H1 (cell line): Measurements from ENCODE around the gene DNAAF8. TPM values are rescaled to one million over a fixed set of nuclear protein-coding genes. Genes with fewer than 3 reads are reported as not detected.

ENCODE experiments used
- CTCF ChIA-PET: fragments of 300-600 bp; sonication (Branson Sonifier 250); formaldehyde crosslinking; loops from one replicate; lab custom pipeline; 2021; ENCODE audit not compliant: partially characterized antibody; lab: Charles Lee
- POLR2A ChIA-PET: fragments of 300-600 bp; sonication (Branson Sonifier 250); formaldehyde crosslinking; loops from one replicate; lab custom pipeline; 2021; ENCODE audit warnings: inconsistent platforms; ENCODE audit not compliant: partially characterized antibody; lab: Charles Lee
- DNase-seq, 2 experiments: peaks; one replicate each; pipeline versions ENCODE4 v3.0.0 to v3.0.0-alpha.2; 2010 to 2022; ENCODE audit warnings: low spot score in 2 of 2, low read depth in 1 of 2, mixed read lengths in 1 of 2
- FAIRE-seq: peaks from 2 replicates; lab custom pipeline; 2011; peaks lifted over from hg19 to GRCh38; lab: Jason Lieb, UNC
- H2AFZ ChIP-seq: 2 replicates; pipeline ENCODE4 v1.8.1; 2012; ENCODE audit warnings: low read length, inconsistent platforms
- H2AK5ac ChIP-seq: 2 replicates; pipeline ENCODE4 v1.6.1; 2013; ENCODE audit warnings: low read depth, low read length
- H2BK120ac ChIP-seq: replicated peaks from 2 replicates; pipeline ENCODE3; 2013; ENCODE audit warnings: low read depth, low read length, inconsistent platforms
- H2BK12ac ChIP-seq: 2 replicates; pipeline ENCODE4 v1.6.1; 2013; ENCODE audit warnings: low read depth, low read length
- H2BK15ac ChIP-seq: 2 replicates; pipeline ENCODE4 v1.6.1; 2013; ENCODE audit warnings: low read length
- H2BK20ac ChIP-seq: 2 replicates; pipeline ENCODE4 v1.6.1; 2013; ENCODE audit warnings: low read length
- H2BK5ac ChIP-seq: 2 replicates; pipeline ENCODE4 v1.6.1; 2013; ENCODE audit warnings: low read depth, low read length
- H3K14ac ChIP-seq: 2 replicates; pipeline ENCODE4 v1.6.1; 2013; ENCODE audit warnings: inconsistent platforms; ENCODE audit not compliant: insufficient read length
- H3K18ac ChIP-seq: 2 replicates; pipeline ENCODE4 v1.6.1; 2013; ENCODE audit warnings: low read length; ENCODE audit errors: extremely low read depth
- H3K23ac ChIP-seq: 2 replicates; pipeline ENCODE4 v1.6.1; 2013; ENCODE audit warnings: inconsistent platforms; ENCODE audit not compliant: insufficient read length
- H3K23me2 ChIP-seq: 2 replicates; pipeline ENCODE4 v1.6.1; 2013; ENCODE audit warnings: low read depth, low read length
- H3K27ac ChIP-seq: 2 replicates; pipeline ENCODE4 v1.6.1; 2011; ENCODE audit warnings: low read depth, low read length, inconsistent platforms
- H3K27me3 ChIP-seq, 4 experiments: replicated peaks in 1 of 4; 1 replicate in 1 of 4; 2 replicates in 3 of 4; pipeline versions ENCODE4 v1.6.1 to v1.8.1; 2011 to 2013; ENCODE audit warnings: low read length in 3 of 4, mild to moderate bottlenecking in 3 of 4, inconsistent platforms in 2 of 4, mixed read lengths in 2 of 4, moderate library complexity in 1 of 4; ENCODE audit not compliant: control insufficient read depth in 3 of 4, insufficient read depth in 3 of 4; ENCODE audit errors: extremely low read depth in 1 of 4
- H3K36me3 ChIP-seq, 4 experiments: 2 replicates each; pipeline versions ENCODE4 v1.6.1 to v1.8.1; 2011 to 2013; ENCODE audit warnings: mild to moderate bottlenecking in 4 of 4, low read length in 3 of 4, moderate library complexity in 2 of 4, control low read depth in 1 of 4, inconsistent platforms in 1 of 4; ENCODE audit not compliant: insufficient read depth in 4 of 4, control insufficient read depth in 2 of 4
- H3K4ac ChIP-seq: replicated peaks from 2 replicates; pipeline ENCODE3; 2013; ENCODE audit warnings: low read length, low read depth, mixed read lengths, inconsistent platforms; ENCODE audit not compliant: insufficient read length
- H3K4me1 ChIP-seq, 4 experiments: replicated peaks in 1 of 4; 1 replicate in 1 of 4; 2 replicates in 3 of 4; pipeline versions ENCODE4 v1.6.1 to v1.8.1; 2011 to 2013; ENCODE audit warnings: low read length in 3 of 4, inconsistent platforms in 2 of 4, mixed read lengths in 1 of 4; ENCODE audit not compliant: insufficient read depth in 4 of 4, control insufficient read depth in 3 of 4
- H3K4me2 ChIP-seq, 2 experiments: 2 replicates each; pipeline versions ENCODE4 v1.6.1 to v1.8.1; 2011 to 2013; ENCODE audit warnings: low read depth in 2 of 2, low read length in 2 of 2, control low read depth in 1 of 2, inconsistent platforms in 1 of 2, mild to moderate bottlenecking in 1 of 2; ENCODE audit not compliant: insufficient read depth in 1 of 2
- H3K4me3 ChIP-seq, 4 experiments: fragments of 200-600, 300-600 bp in 1 of 4; sonication (generic), shearing (Covaris generic), sonication (Bioruptor Twin) in 1 of 4; 2 replicates each; pipeline versions ENCODE4 v1.5.1 to v1.8.1; 2011 to 2016; ENCODE audit warnings: low read length in 4 of 4, low read depth in 3 of 4, control low read depth in 2 of 4, inconsistent platforms in 2 of 4, mild to moderate bottlenecking in 2 of 4, mixed read lengths in 1 of 4, moderate library complexity in 1 of 4; ENCODE audit not compliant: insufficient read depth in 2 of 4; ENCODE audit errors: extremely low read depth in 1 of 4
- H3K56ac ChIP-seq: replicated peaks from 2 replicates; pipeline ENCODE3; 2013; ENCODE audit warnings: low read depth, mild to moderate bottlenecking, mixed read lengths, low read length, inconsistent platforms; ENCODE audit not compliant: insufficient read length
- H3K79me1 ChIP-seq: 2 replicates; pipeline ENCODE4 v1.6.1; 2013; ENCODE audit warnings: low read depth, low read length, control low read depth
- H3K79me2 ChIP-seq, 2 experiments: 2 replicates each; pipeline versions ENCODE4 v1.6.1 to v1.8.1; 2012 to 2013; ENCODE audit warnings: low read length in 2 of 2, mild to moderate bottlenecking in 2 of 2, inconsistent platforms in 1 of 2; ENCODE audit not compliant: insufficient read depth in 2 of 2, control insufficient read depth in 1 of 2
- H3K9ac ChIP-seq, 4 experiments: replicated peaks in 1 of 4; 1 replicate in 1 of 4; 2 replicates in 3 of 4; pipeline versions ENCODE4 v1.6.1 to v1.8.1; 2011 to 2013; ENCODE audit warnings: low read depth in 3 of 4, low read length in 3 of 4, control low read depth in 2 of 4, mild to moderate bottlenecking in 2 of 4, moderate library complexity in 2 of 4, inconsistent platforms in 1 of 4; ENCODE audit errors: extremely low read depth in 1 of 4
- H3K9me3 ChIP-seq, 2 experiments: 2 replicates each; pipeline versions ENCODE4 v1.6.1 to v1.8.1; 2012 to 2013; ENCODE audit warnings: mild to moderate bottlenecking in 2 of 2, moderate library complexity in 2 of 2, control low read depth in 1 of 2, inconsistent platforms in 1 of 2, low read depth in 1 of 2, low read length in 1 of 2, mixed read lengths in 1 of 2; ENCODE audit not compliant: insufficient read depth in 2 of 2
- H4K20me1 ChIP-seq, 2 experiments: replicated peaks in 1 of 2; 2 replicates each; pipeline versions ENCODE3 to v1.8.1; 2011 to 2013; ENCODE audit warnings: inconsistent platforms in 2 of 2, low read length in 2 of 2, mild to moderate bottlenecking in 1 of 2; ENCODE audit not compliant: insufficient read depth in 2 of 2, control insufficient read depth in 1 of 2
- H4K5ac ChIP-seq: 2 replicates; pipeline ENCODE4 v1.6.1; 2013; ENCODE audit warnings: low read length, low read depth, mixed read lengths, inconsistent platforms; ENCODE audit not compliant: insufficient read length
- H4K8ac ChIP-seq: 2 replicates; pipeline ENCODE4 v1.8.0; 2013; ENCODE audit warnings: mild to moderate bottlenecking, moderate library complexity, low read length, inconsistent platforms; ENCODE audit not compliant: insufficient read depth; ENCODE audit errors: extremely low read depth
- H4K91ac ChIP-seq: replicated peaks from 2 replicates; pipeline ENCODE3; 2013; ENCODE audit warnings: low read length, mixed read lengths, inconsistent platforms; ENCODE audit not compliant: insufficient read length
- CBX8 ChIP-seq: fragments of 300-800, 300-1000 bp; sonication (generic); IDR thresholded peaks from 2 replicates; pipeline ENCODE4 v1.7.1; 2016; ENCODE audit warnings: low read depth, low read length, borderline replicate concordance
- KDM4A ChIP-seq: IDR thresholded peaks from one replicate; pipeline ENCODE4 v1.7.1; 2012; ENCODE audit warnings: low read depth, mild to moderate bottlenecking, moderate library complexity, low read length, inconsistent platforms; ENCODE audit not compliant: severe bottlenecking
- POLR2A ChIP-seq, 2 experiments: IDR thresholded peaks; 1 replicate in 1 of 2; 2 replicates in 1 of 2; pipeline ENCODE4 v1.6.1; 2011; ENCODE audit warnings: low read depth in 2 of 2, low read length in 2 of 2, mild to moderate bottlenecking in 2 of 2; ENCODE audit errors: control extremely low read depth in 1 of 2
- RXRA ChIP-seq: IDR thresholded peaks from 2 replicates; pipeline ENCODE4 v1.6.1; 2011; ENCODE audit warnings: low read depth, mild to moderate bottlenecking, low read length, moderate library complexity; ENCODE audit not compliant: insufficient read depth
- WGBS, 2 experiments: shearing (Covaris generic) in 1 of 2; methylation state at CpG; one replicate each; pipeline versions ENCODE4 v1.1.6 to v1.1.7; 2013 to 2015; ENCODE audit warnings: low lambda C conversion rate in 2 of 2, mixed read lengths in 2 of 2, inconsistent platforms in 1 of 2, low coverage in 1 of 2, missing lambda C conversion rate in 1 of 2; ENCODE audit not compliant: insufficient replicate concordance in 2 of 2, insufficient coverage in 1 of 2, insufficient read length in 1 of 2; ENCODE audit errors: extremely low coverage in 1 of 2, missing lambda C conversion rate in 1 of 2; 5-methylcytosine and 5-hydroxymethylcytosine counted together
- polyA plus RNA-seq, 7 experiments: library from polyadenylated mRNA; depleted of rRNA in 3 of 7; stranded (reverse) in 5 of 7; unstranded in 2 of 7; fragments of >200 nt in 5 of 7; fragments of 200-250 nt in 2 of 7; gene quantifications; 1 replicate in 5 of 7; 2 replicates in 1 of 7; 4 replicates in 1 of 7; pipeline versions ENCODE4 v1.2.1 to v1.2.3, GENCODE V29; 2011 to 2013; ENCODE audit warnings: missing spikeins in 2 of 7, mixed read lengths in 2 of 7
- total RNA-seq: library from RNA; stranded (reverse); fragmentation: NEBNext Ultra II Directional; extraction: Animal tissue kit (Norgen Biotek cat#: 25700); gene quantifications from 2 replicates; pipeline ENCODE4 v1.2.1, GENCODE V29; 2021

DNAAF8 gene
- total and polyA plus RNA-seq, 2 of the 8 experiments (the other 6 are each of a cell fraction or from before 2014, with no cell fraction given) = 0.39 TPM; not detected in 1

- Histone ChIP-seq H3K56ac (no peak overlapping the region), H2BK12ac (no peak overlapping the region), H3K14ac (no peak overlapping the region), H4K91ac (no peak overlapping the region), H3K4me2 (no peak overlapping the region), H3K36me3 (peaks cover 14 to 41% (median 22%) of the 10 kb centered on the region in 4 experiments), H3K4me1 (no peaks in the 10 kb centered on the region), H3K9me3 (peaks cover 0 to 5% of the 10 kb centered on the region in 2 experiments; a peak in 1 of 4 replicates), H3K18ac (no peak overlapping the region), H3K4ac (no peak overlapping the region), H2AK5ac (no peak overlapping the region), H3K27me3 (no peaks in the 10 kb centered on the region), H3K79me1 (peaks cover 5% of the 10 kb centered on the region; the same call in 1 of the 2 replicates), H2BK15ac (no peak overlapping the region), H2BK20ac (no peak overlapping the region), H3K23ac (no peak overlapping the region), H3K4me3 (no peak overlapping the region), H2BK120ac (no peak overlapping the region), H3K79me2 (peaks cover 0 to 7% of the 10 kb centered on the region in 2 experiments; a peak in 1 of 4 replicates), H3K23me2 (no peaks in the 10 kb centered on the region; the same call in 1 of the 2 replicates), H3K9ac (no peak overlapping the region), H2AFZ (no peak overlapping the region), H4K5ac (no peak overlapping the region), H2BK5ac (no peak overlapping the region), H4K20me1 (peaks cover 7 to 11% of the 10 kb centered on the region in 2 experiments), H3K27ac (no peak overlapping the region), H4K8ac (no peak overlapping the region)
- ChIA-PET POLR2A (interaction anchor here (0.6 to 2.9 kb wide), 7 partner anchors 10 to 65 kb away, joined by 3 to 16 read pairs (median 3); no protein-coding TSS in a partner anchor), CTCF (interaction anchor here (1.1 to 2.4 kb wide), 6 partner anchors 10 to 65 kb away, joined by 3 to 8 read pairs (median 5); no protein-coding TSS in a partner anchor)
- 95% methylated on average over 23 of the region's 23 CpGs; no CpG with 5 or more reads in 1 of the 2 experiments for WGBS, 2 experiments
- FAIRE-seq (no peak), DNase-seq (no peak)
- TF ChIP-seq CBX8 = no peak
- TF ChIP-seq RXRA = no peak
- TF ChIP-seq POLR2A (IDR thresholded peaks at IDR 0.05; ENCODE audit: control extremely low read depth in 1 of 2, low read depth in 2 of 2, low read length in 2 of 2) = no peak
- no peak for TF ChIP-seq KDM4A
These were observed 26.0 kb downstream of the DNAAF8 start for GRCh38 chr16:4760221-4760910.
